ENCODE results near the gene PLA1A. TPM values are rescaled to one million over a fixed set of nuclear protein-coding genes. Genes with fewer than 3 reads are reported as not detected.

PLA1A gene
- total RNA-seq, 6 donors from 2014 or later = 1.0 to 27.8 (median 14.6) TPM

DNA sequence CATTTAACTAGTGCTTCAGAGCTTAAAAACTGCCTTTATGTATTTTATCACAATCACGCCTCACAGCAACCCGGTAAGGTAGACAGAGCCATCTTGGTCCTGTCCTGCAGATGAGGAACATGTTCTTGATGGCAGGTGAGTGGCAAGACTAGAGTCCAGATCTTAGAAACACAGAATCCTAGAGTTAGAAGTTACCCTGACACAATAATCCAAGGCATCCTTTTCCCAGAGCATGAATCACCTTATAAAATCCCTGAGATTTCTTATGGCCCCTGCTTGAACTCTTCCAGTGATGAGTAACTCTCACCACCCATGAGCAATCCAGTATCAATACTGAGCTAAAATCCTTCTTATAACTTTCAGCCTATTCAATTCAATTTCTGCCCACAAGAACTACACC is 45.8 kb downstream of the PLA1A start:
- ATAC-seq (ENCODE audit: low FRiP score in 2 of 2) = peak in 1 of 2 donors; percentile 50
- peak overlapping the region in 1 of 4 donors; percentile 3 for H3K27ac ChIP-seq
- H3K4me3 ChIP-seq = no peak overlapping the region
- no peaks in the 10 kb centered on the region for H3K27me3 ChIP-seq
- no peaks in the 10 kb centered on the region for H3K9me3 ChIP-seq
- no peak for DNase-seq
- 96 to 100% methylated on average over 2 of the region's 2 CpGs for WGBS, 2 donors
- H3K36me3 ChIP-seq = no peaks in the 10 kb centered on the region
- H3K4me1 ChIP-seq = peaks cover 5 to 20% (median 18%) of the 10 kb centered on the region in 4 donors
- TF ChIP-seq EP300 (IDR thresholded peaks at IDR 0.05) (no peak), POLR2A (IDR thresholded peaks at IDR 0.05) (no peak), POLR2AphosphoS5 (IDR thresholded peaks at IDR 0.05) (no peak)
- TF ChIP-seq, protein P1, sequence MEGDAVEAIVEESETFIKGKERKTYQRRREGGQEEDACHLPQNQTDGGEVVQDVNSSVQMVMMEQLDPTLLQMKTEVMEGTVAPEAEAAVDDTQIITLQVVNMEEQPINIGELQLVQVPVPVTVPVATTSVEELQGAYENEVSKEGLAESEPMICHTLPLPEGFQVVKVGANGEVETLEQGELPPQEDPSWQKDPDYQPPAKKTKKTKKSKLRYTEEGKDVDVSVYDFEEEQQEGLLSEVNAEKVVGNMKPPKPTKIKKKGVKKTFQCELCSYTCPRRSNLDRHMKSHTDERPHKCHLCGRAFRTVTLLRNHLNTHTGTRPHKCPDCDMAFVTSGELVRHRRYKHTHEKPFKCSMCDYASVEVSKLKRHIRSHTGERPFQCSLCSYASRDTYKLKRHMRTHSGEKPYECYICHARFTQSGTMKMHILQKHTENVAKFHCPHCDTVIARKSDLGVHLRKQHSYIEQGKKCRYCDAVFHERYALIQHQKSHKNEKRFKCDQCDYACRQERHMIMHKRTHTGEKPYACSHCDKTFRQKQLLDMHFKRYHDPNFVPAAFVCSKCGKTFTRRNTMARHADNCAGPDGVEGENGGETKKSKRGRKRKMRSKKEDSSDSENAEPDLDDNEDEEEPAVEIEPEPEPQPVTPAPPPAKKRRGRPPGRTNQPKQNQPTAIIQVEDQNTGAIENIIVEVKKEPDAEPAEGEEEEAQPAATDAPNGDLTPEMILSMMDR (IDR thresholded peaks at IDR 0.05) = no peak

DNA sequence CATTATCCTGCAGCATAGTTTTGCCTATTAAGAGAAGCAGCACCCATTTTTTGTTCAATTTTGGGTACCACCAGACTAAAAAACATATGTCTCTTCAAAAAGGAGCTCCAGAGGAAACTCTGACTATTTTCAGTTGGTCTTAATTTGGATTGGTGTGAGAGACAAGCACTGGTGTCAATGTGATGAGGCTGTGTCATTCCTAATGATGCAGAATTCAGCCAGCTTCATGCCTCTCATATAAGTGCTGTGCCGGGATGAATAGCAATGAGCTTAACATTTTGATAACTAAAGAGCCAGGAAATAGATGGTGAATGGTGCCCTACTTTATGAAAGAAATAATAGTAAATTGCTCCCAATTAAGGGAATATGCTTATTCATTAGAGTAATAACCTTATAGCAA is 46.8 kb downstream of the PLA1A start:
- DNase-seq (no peak), ATAC-seq (ENCODE audit: low FRiP score in 2 of 2) (no peak)
- H3K27me3 ChIP-seq = no peaks in the 10 kb centered on the region
- peaks cover 5 to 14% (median 11%) of the 10 kb centered on the region in 4 donors for H3K4me1 ChIP-seq
- no peak overlapping the region for H3K4me3 ChIP-seq
- H3K36me3 ChIP-seq = no peaks in the 10 kb centered on the region
- TF ChIP-seq POLR2AphosphoS5 (IDR thresholded peaks at IDR 0.05) = no peak
- TF ChIP-seq POLR2A (IDR thresholded peaks at IDR 0.05) = no peak
- TF ChIP-seq EP300 (IDR thresholded peaks at IDR 0.05) = no peak
- TF ChIP-seq, protein P1 (IDR thresholded peaks at IDR 0.05) = no peak
- H3K9me3 ChIP-seq = no peaks in the 10 kb centered on the region
- WGBS, 2 donors = 84 to 100% methylated on average over 1 of the region's 1 CpG
- H3K27ac ChIP-seq = no peak overlapping the region

GRCh38 chr3:119645813-119646212 is 48.1 kb downstream of the PLA1A start:
- peaks cover 5 to 14% (median 10%) of the 10 kb centered on the region in 4 donors for H3K4me1 ChIP-seq
- DNase-seq (no peak), ATAC-seq (ENCODE audit: low FRiP score in 2 of 2) (no peak)
- no peak for TF ChIP-seq POLR2AphosphoS5 (IDR thresholded peaks at IDR 0.05)
- TF ChIP-seq, protein P1 (IDR thresholded peaks at IDR 0.05) = no peak
- TF ChIP-seq EP300 (IDR thresholded peaks at IDR 0.05) = no peak
- TF ChIP-seq POLR2A (IDR thresholded peaks at IDR 0.05) = no peak
- no peaks in the 10 kb centered on the region for H3K9me3 ChIP-seq
- peak overlapping the region; percentile 81 to 86 (median 84) for H3K27ac ChIP-seq
- H3K36me3 ChIP-seq = no peaks in the 10 kb centered on the region
- H3K27me3 ChIP-seq = no peaks in the 10 kb centered on the region
- WGBS, 2 donors = 88 to 100% methylated on average over 1 of the region's 1 CpG
- H3K4me3 ChIP-seq = no peak overlapping the region

GRCh38 chr3:119647171-119647570 is 49.5 kb downstream of the PLA1A start:
- TF ChIP-seq EP300 (IDR thresholded peaks at IDR 0.05) (peak; percentile 14 to 94 (median 84)), POLR2AphosphoS5 (IDR thresholded peaks at IDR 0.05) (peak; percentile 46 to 76), POLR2A (IDR thresholded peaks at IDR 0.05) (peak in 1 of 4 donors; percentile 26)
- TF ChIP-seq, protein P1 (IDR thresholded peaks at IDR 0.05) = no peak
- no peak overlapping the region for H3K4me3 ChIP-seq
- DNase-seq = no peak
- peak; percentile 36 to 64 for ATAC-seq (ENCODE audit: low FRiP score in 2 of 2)
- H3K9me3 ChIP-seq = no peaks in the 10 kb centered on the region
- peaks cover 5 to 14% (median 13%) of the 10 kb centered on the region in 4 donors for H3K4me1 ChIP-seq
- peak overlapping the region; percentile 81 to 86 (median 84) for H3K27ac ChIP-seq
- 65 to 69% methylated on average over 2 of the region's 2 CpGs for WGBS, 2 donors
- no peaks in the 10 kb centered on the region for H3K27me3 ChIP-seq
- no peaks in the 10 kb centered on the region for H3K36me3 ChIP-seq

Measured in upper lobe of left lung (tissue), 6 donors.